Right ventricle myocardium superior (tissue), 1 donor: ENCODE data around the gene ZNF853. TPM values are rescaled to one million over a fixed set of nuclear protein-coding genes. Genes with fewer than 3 reads are reported as not detected.
"Not testable (repeated sequence)": the region's sequence is repeated elsewhere in the genome, so short reads cannot be mapped to it uniquely, and the experiment has no call there.

ENCODE experiments used
- ATAC-seq: fragments of 200-7000 bp; cut with Tn5 transposase; one replicate; pipeline ENCODE4 v1.9.1; 2020; ENCODE audit warnings: mild to moderate bottlenecking; ENCODE audit not compliant: poor library complexity
- DNase-seq: peaks from one replicate; pipeline ENCODE4 v3.0.0-alpha.2; 2020
- intact Hi-C: fragments of 100-400 bp; cut with DNase I; formaldehyde crosslinking; loops from one replicate; pipeline ENCODE4 v1.11.2; 2022
- total RNA-seq: library from RNA; stranded (reverse); fragmentation: NEBNext Ultra II Directional; extraction: Animal tissue kit (Norgen Biotek cat#: 25700); gene quantifications from one replicate; pipeline ENCODE4 v1.2.1, GENCODE V29; 2021
- donor health status: DM: no; HTN: yes; CAD: no; lungs with severe emphysema.

The ZNF853 gene
- total RNA-seq, 1 donor from 2014 or later, result 10.7 TPM

- intact Hi-C loops, result no loop called here
- DNase-seq, result no peak
- no peak for ATAC-seq
Measured at GRCh38 chr7:6630007-6630849, 14.8 kb downstream of the ZNF853 start.

DNA sequence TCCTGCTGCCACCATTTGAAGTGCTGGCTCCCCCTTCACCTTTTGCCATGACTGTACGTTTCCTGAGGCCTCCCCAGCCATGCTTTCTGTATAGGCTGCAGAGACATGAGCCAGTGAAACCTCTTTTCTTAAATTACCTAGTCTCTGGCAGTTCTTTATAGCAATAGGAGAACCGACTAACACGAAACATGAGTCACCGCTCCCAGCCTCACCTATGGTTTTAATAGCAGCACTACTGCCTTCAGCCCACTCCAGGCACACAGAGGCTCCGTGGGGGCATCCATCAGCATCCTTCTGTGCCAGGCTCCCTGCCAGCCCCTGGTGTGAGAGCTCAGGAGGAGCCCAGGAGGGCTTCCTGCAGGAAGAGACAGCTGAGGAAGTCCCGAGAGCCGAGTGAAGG lies 16.2 kb downstream of the ZNF853 start:
- intact Hi-C loops, result no loop called here
- no peak for ATAC-seq
- DNase-seq, result no peak

- DNase-seq, result no peak
- ATAC-seq, result no peak
- intact Hi-C loops, result no loop called here
Measured at GRCh38 chr7:6634021-6634420, 18.6 kb downstream of the ZNF853 start.

GRCh38 chr7:6634971-6635370 lies 19.6 kb downstream of the ZNF853 start:
- intact Hi-C loops, ATAC-seq, DNase-seq: not testable (repeated sequence)

GRCh38 chr7:6636741-6637543 lies 21.5 kb downstream of the ZNF853 start, which contains the start of gene ZNF316:
ZNF316 (plus strand) TSS chr7:6637318; CDS start chr7:6642410, 5,092 bp downstream.
- peak; percentile 81 for DNase-seq

GRCh38 chr7:6637544-6638229 lies 22.3 kb downstream of the ZNF853 start:
- ATAC-seq (peak; percentile 11), DNase-seq (no peak)
- intact Hi-C loops, result no loop called here

More at GRCh38 chr7:6636741-6637543, 21.5 kb downstream of the ZNF853 start, which contains the start of gene ZNF316:
- ATAC-seq, result peak; percentile 94
- intact Hi-C loops, result no loop called here

DNA sequence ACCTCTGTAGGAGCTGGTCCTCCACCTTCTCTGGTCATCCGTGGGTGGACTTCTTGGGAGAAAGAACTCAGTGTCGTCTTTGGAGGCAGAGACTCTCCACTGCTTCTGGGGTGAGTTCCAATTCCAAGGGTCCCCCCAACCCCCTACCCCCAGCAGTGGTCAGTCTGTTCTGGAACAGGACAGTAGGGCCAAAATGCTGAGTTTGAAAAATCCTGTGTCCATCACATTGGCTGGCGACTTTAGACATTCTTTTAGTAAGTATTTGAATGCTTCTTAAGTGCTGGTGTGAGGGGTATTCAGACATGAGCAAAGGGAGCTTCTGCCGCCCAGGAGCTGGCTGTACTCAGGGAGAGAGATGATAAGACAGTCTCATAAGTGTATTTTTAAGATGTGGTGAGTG lies 23.6 kb downstream of the ZNF853 start:
- ATAC-seq (no peak), DNase-seq (no peak)
- intact Hi-C loops, result no loop called here

- ATAC-seq (no peak), DNase-seq (no peak)
- intact Hi-C loops, result no loop called here
Measured at GRCh38 chr7:6639627-6640026, 24.2 kb downstream of the ZNF853 start.

GRCh38 chr7:6640246-6640721 lies 24.9 kb downstream of the ZNF853 start:
- DNase-seq (peak; percentile 70), ATAC-seq (no peak)
- intact Hi-C loops, result no loop called here

DNA sequence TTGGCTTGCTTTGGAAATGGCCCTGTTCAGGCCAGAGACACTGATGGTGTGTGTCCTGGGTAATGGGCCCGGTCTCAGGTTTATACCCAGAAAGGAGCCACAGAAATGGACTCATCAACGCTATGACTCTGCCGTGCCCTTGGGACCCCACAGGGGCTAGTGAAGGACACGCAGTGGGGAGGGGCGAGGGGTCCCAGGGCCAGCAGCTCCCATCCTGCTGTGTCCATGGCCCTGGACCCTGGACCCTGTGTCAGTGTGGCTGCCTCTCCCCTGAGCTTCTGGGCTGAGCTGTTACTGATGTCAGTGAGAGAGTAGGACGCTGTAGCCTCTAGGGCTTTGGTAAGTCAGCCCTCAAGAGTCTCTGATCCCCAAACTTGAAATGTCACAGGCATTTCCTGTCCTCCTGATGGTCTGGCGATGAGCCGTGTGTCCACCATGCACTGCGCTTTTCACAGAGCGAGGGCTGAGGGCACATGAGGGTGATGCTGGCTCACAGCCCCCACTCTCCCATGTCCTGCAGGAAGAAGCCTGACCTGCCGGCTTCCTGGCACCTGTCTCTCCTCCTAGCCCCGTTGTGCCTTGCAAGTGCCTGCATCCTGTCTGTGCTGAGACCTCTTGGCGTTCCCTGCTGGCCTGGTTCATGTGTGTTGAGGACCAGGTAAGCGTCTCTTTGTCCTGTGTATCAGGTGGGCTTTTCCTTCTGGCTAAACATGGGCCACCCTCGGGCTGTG lies 26.1 kb downstream of the ZNF853 start:
- ATAC-seq (no peak), DNase-seq (no peak)
- intact Hi-C loops, result no loop called here

DNA sequence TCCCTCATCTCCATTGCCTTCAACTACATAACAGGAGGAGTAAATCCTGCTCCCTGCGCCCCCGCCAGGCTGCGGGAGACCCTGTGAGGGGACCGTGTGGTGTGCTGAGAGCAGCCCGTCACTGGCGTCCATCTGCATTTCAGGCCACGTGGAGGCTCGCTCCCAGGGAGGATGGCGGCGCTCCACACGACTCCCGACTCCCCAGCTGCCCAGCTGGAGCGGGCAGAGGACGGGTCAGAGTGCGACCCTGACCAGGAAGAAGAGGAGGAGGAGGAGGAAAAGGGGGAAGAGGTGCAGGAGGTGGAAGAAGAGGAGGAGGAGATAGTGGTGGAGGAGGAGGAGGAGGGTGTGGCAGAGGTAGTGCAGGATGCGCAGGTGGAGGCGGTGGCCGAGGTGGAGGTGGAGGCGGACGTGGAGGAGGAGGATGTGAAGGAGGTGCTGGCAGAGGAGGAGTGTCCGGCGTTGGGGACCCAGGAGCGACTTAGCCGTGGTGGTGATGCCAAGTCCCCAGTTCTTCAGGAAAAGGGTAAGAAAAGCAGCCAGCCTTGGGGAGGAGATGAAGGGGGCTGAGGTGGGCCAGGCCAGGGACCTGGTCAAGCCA lies 26.9 kb downstream of the ZNF853 start:
- DNase-seq (no peak), ATAC-seq (no peak)
- intact Hi-C loops, result no loop called here

- DNase-seq (no peak), ATAC-seq (no peak)
- intact Hi-C loops, result no loop called here
Measured at GRCh38 chr7:6642861-6643640, 27.6 kb downstream of the ZNF853 start.

DNA sequence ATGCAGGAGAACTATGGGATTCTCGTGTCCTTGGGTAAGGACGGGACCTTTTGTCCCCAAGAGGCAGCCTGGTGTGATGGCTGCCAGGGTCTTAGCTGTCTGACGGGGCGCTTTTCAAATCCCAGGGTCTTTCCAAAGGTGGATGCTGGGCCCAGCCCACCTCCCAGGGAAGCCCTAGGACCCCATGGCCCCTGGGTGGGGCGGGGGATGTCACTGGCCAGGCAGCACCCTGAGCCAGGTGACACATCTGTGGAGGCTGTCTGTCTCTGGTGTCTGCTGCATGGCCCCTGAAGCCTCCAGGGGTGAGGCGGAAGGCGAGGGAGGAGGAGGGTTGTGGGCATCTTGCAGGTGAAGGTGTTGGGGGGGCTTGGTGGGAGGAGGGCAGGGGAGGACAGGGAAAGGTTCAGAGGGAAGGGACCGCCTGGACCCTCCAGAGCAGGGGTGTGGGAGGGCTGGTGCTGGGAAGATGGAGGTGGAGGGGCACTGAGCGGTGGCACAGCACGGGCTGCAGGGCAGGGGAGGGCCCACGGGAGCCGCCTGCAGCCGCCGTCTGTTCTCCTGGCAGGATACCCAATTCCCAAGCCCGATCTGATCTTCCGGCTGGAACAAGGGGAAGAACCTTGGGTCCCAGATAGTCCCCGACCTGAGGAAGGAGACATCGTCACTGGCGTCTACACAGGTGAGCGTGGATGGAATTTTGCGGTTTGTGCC lies 28.7 kb downstream of the ZNF853 start:
- ATAC-seq, result no peak
- intact Hi-C loops, result no loop called here
- no peak for DNase-seq

DNA sequence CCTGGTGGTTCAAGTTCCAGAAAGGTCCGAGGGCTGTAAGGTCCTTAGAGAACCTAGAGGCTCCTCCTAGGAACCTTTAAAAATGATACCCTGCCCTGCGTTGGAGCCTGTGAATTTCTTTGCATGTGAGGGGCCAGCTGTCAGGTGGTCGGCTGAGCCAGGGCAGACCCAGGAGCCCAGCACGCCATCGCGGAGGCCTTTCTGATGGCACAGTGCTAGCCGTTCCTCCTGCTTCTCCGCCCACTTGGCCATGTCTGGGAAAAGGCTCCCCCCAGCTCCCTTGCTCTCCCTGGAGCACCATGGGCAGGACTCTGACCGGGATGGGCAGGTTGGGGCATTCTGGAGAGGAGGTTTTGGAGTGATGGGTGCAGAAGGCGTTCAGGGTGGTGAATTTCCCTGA lies 29.3 kb downstream of the ZNF853 start:
- no peak for ATAC-seq
- intact Hi-C loops, result no loop called here
- no peak for DNase-seq

DNA sequence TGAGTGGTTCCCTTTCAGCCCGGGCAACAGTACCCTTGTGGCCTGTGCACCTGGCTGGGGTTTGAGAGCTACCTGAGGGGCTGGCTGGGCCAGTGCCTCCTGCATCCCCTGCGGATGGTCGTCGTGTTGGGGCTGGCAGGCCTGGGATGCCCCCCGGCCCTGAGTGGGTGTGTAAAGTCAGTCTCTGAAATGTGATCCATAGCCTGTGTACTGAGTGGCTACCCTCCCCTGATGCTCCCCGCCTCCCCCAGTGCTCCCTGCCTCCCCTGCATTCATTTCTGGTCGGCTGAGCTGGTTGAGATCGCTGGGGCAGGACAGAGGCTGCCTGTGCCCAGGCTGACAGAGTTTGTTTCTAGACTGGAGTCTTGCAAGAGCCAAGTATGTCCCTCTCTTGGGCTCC lies 31.1 kb downstream of the ZNF853 start:
- ATAC-seq (no peak), DNase-seq (no peak)
- intact Hi-C loops, result no loop called here

DNA sequence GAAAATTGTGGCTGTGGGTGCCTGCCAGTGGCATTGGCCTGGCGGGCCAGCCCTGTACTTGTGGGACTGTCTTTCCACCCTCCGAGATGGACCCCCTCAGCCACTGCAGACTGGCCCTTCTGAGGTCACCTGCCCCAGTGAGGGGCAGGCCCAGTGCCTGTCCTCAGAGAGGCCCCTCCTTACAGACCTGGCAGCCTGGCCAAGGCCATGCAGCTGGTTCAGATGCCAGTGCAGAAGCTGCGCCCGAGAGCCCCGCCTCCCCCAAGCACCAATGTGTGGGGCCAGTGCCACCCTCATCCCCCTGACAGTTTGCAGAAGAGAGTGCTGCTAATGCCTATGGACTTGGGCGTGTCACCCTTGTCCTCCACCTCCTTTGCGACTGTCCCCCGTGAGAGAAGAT lies 31.7 kb downstream of the ZNF853 start:
- peak; percentile 52 for ATAC-seq
- intact Hi-C loops, result no loop called here
- DNase-seq, result no peak

DNA sequence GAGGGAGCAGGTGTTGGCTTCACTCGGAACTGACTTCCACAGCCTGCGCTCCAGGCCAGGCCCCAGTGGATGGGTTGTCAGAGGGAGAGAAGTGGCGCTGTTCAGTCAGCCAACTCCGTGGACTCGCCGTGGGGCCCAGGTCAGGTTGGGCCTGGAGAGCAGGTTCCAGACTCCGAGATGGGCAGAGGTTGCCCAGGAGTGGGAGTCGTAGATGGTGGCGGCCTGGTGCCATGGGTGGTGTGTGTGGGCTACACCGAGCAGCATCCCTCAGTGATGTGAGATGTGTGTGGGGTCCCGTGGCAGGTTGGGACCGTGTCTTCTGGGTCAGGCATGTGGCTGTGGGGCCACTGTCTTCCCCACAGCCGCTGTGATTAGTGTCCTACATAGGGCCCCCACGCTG lies 32.1 kb downstream of the ZNF853 start:
- DNase-seq (no peak), ATAC-seq (no peak)
- intact Hi-C loops, result no loop called here
